ENCODE data around the gene HSD17B13.

HSD17B13 gene

GRCh38 chr4:87266986-87267385 lies 55.7 kb downstream of the HSD17B13 start:
- no peak for DNase-seq (ENCODE audit: low spot score)

GRCh38 chr4:87262886-87263285 lies 59.8 kb downstream of the HSD17B13 start:
- DNase-seq (ENCODE audit: low spot score): no peak

GRCh38 chr4:87260477-87260876 lies 62.2 kb downstream of the HSD17B13 start:
- no peak for DNase-seq (ENCODE audit: low spot score)

GRCh38 chr4:87258677-87259076 lies 64.0 kb downstream of the HSD17B13 start:
- DNase-seq (ENCODE audit: low spot score): no peak

- DNase-seq (ENCODE audit: low spot score): no peak
Measured at GRCh38 chr4:87257523-87257922, 65.2 kb downstream of the HSD17B13 start.

- no peak for DNase-seq (ENCODE audit: low spot score)
Measured at GRCh38 chr4:87255755-87256154, 66.9 kb downstream of the HSD17B13 start.
